T follicular helper cell (primary cell): ENCODE results near the gene NID1.
A peak's percentile ranks its signal among the peaks of the same experiment; 100 is the strongest.
"Not testable (repeated sequence)": the region's sequence is repeated elsewhere in the genome, so short reads cannot be mapped to it uniquely, and the experiment has no call there.

Source experiments
- DNase-seq: peaks from one replicate; pipeline ENCODE4 v3.0.0-alpha.2; 2020; ENCODE audit warnings: low read depth

Gene NID1

DNA sequence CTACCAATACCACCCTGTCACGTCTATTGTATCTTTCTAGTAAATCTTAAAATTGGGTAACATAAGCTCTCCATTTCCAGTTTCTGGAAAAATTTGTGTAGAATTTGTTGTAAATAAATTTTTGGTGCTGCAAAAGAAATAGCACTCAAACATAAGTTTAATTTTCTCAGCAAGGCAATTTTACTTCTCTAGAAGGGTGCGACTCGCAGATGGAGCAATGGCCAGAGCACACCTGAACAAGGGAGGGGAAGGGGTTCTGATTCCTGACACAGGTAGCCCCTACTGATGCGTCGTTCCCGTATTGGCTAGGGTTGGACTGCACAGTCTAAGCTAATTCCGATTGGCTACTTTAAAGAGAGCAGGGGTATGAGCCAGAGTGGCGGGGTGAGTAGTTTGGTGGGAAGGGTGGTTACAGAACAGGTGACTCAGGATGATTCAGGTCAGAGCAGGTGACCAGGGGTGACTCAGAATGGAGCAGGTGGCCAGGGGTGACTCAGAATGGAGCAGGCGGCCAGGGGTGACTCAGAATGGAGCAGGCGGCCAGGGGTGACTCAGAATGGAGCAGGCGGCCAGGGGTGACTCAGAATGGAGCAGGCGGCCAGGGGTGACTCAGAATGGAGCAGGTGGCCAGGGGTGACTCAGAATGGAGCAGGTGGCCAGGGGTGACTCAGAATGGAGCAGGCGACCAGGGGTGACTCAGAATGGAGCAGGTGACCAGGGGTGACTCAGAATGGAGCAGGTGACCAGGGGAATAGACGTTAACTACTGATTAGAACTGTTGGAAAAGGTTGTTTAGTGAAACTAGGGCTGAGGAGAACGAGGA lies 32.0 kb upstream of the NID1 start:
- DNase-seq: peak; percentile 71

DNA sequence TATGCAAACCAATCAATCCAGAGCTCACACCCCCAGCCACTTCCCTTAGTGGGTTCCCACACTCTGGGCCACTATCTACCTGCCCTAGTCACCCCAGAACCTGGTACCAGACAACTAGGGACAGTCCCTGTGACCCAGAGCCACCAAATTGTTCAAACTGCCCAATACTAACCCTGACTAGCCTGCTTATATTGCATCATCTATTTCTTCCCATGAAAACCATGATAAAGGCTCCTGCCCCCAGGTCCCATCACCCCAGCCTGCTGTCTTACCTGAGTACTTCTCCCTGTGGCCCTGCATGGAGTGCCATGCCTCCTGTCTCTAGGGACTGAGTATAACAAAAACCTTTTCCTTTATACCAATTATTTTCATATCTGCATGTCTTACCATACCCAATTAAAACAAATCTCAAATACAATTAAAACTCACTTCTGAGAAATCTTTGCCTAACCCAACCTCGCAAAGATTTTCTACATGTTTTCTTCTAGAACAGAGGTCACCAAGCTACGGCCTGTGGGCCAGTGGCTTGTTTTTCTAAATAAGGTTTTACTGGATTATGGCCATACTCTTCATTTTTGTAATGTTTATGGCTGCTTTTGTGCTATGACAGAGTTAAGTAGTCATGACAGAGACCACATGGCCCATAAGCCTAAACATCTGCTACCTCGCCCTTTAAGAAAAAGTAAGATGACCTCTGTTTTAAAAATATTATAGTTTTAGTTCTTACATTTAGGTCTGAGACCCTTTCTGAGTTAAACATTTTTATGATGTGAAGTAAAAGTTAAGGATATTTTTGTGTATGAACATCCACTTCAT lies 31.0 kb upstream of the NID1 start:
- no peak for DNase-seq

DNA sequence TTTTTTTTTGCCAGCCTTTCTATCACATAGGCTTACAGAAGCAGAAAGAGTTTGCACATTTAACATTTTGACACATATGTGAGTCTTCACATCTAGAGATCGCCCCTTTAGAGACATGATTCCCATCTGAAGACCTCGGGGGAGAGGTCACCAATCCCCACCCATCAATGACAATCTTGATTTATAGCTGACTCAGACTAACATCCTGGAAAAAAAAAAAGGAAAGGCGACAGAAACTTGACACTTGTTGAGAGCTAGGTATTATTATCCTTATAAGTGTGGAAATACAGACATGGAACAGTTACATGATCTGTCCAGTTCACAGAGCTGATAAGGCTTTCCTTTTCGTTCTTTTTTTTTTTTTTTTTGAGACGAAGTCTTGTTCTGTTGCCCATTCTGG lies 28.0 kb upstream of the NID1 start:
- no peak for DNase-seq

DNA sequence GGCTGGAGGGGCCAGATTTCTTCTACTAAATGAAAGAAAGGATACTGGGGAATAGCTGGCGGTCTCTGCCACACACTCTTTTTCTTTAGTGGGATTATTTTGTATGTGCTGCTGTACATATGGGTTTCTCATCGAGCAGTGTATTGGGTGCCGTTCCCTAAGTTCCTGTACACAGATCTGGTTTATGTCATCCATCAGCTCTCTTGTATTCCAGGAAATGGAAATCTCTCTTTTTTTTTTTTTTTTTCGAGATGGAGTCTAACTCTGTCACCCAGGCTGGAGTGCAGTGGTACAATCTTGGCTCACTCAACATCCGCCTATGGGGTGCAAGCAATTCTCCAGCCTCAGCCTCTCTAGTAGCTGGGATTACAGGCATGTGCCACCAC lies 27.0 kb upstream of the NID1 start:
- no peak for DNase-seq

DNA sequence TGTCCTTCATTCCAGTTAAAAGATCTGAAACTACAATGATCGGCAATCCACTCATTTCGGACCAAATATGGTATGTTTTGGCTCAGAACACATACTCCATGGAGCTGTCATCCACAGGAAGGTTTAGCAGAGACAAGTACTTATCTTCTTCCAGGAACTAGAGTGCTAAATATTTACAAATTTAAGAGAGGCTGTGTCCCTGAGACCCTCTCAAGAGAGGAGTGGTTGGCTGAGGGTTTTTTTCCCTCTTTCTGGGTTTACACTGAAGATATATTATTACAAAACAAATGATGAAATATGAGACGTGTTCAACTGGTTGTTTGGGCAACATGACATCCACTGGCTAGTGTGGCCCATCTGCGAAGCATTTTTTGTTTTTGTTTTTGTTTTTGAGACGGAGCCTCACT lies 25.9 kb upstream of the NID1 start:
- DNase-seq: no peak

DNA sequence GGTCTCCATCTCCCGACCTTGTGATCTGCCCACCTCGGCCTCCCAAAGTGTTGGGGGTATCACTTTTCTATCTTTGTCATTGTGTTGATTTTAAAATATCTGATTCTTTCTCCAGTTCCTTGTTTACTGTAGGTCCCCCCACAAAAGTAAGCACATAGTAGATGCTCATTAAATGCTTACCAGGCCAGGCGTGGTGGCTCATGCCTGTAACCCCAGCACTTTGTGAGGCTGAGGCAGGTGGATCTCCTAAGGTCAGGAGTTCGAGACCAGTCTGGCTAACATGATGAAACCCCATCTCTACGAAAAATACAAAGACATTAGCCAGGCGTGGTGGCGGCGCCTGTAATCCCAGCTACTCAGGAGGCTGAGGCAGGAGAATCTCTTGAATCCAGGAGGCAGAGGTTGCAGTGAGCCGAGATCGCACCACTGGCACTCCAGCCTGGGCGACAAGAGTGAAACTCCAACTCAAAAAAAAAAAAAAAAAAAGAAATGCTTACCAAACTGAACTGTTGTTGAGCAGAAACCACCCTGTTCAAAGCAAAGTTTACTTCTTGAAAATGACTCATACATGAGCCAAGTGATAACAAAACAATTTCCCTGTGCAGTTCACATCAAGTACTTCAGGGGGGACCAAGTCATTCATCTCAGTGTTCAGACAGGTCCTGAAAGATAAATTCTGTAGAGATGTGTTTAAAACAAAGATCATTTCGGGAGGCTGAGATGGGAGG lies 24.3 kb upstream of the NID1 start:
- DNase-seq: no peak

DNA sequence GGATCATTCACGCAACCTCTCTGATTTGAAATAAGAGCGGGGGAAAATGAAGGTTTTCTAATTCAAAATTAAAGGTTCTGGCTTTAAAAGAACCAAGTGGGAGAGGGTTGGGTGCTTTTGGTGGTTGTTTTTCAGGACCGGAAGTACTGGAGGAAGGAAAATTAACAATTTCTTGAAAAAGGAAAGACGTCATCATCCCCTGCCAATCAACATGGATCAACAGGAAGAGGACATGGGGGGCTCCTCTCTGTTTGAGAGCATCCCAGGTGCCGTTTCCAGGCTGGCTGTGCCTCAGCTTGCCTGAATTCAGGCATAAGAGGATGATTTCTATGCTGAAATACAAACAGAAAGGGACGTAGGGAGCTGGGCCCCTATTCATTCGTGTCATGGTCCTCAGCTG lies 21.6 kb upstream of the NID1 start:
- DNase-seq: no peak

DNA sequence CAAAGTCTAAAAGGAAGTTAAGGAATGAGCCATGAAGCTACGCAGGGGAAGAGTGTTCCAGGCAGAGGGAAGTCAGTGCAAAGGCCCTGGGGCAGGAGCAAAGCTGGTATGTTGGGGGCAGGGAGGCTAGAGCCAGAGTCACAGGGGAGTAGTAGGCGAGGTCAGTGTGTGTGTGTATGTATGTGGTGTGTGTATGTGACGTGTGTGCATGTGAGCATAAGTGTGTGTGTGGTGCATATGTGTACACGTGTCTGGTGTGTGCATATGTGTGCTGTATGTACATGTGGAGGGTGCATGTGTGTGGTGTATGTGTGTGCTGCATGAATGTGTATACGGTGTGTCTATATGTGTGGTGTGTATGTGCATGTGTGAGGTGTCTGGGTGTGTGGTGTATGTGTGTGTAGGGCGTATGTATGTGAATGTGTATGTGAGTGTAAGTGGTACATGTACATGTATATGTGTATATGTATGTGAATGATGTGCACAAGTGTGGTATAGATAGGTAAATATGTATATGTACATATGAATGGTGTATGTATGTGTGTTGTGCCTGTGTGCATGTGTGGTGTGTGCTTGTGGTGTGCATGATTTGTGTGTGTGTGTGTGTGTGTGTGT lies 20.8 kb upstream of the NID1 start:
- DNase-seq: no peak

DNA sequence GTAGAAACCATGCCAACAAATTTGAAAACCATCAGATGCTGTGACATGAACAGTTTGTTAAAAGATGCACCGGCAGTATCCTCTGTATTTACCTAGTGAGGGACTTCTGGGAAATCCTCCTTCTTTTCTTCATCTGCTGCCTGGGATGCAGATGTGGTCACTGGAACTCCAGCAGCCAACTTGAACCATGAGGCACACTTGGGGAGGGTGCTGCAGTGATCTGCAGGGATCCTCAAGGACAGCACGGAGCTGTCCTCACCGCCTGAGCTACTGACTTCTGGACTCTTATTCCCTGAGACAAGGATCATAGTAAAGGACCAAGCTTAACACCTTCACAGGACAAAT lies 19.5 kb upstream of the NID1 start:
- DNase-seq: no peak

DNA sequence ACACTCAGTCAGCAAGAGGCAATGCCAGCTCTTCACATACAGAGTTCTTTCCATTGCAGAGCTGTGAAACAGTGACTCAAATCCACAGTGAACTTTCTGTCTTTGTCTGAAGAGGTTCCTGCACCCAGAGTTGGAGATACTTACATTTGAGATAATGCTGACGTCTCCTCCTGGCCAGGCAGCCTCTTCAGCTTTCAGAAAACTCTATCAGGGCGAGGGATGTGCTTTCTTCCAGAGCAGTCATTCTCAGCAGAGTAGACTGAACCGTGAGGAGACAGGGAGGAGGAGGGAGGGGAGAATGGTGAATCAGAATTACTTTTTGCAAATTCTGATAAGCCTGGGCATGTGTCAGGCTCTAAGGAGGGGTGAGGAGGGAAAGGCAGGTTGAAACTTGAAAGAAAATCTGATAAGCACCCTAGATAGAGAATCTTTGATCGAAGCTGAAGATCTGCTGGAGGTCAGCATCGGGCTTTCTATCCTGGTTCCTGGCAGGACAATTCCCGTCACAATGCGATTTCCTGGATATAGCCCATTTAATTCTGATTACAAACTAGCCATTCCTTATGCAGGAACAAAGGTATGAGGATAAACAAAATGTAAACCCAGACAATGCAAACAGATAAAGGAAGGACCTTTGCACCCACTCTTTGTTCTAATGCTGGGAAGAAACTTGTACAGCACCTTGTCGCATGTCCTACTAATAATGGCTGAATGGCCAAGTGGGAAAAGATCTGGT lies 18.9 kb upstream of the NID1 start:
- DNase-seq: no peak

DNA sequence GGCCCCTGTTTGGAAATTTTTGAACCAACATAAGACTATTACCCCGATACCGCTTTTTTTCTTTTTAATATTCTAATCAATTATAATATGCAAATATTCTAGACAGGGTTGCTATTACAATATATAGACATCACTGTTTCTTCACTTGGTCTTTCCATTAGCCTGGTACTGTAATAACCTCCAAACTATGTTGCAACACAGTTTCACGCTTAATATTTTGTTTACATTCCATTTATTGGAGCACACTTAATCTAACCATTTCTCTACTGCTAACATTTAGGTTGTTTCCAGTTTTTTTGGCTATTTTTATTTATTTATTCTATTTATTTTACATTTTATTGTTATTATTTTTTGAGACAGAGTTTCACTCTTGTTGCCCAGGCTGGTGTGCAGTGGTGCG lies 17.6 kb upstream of the NID1 start:
- no peak for DNase-seq

DNA sequence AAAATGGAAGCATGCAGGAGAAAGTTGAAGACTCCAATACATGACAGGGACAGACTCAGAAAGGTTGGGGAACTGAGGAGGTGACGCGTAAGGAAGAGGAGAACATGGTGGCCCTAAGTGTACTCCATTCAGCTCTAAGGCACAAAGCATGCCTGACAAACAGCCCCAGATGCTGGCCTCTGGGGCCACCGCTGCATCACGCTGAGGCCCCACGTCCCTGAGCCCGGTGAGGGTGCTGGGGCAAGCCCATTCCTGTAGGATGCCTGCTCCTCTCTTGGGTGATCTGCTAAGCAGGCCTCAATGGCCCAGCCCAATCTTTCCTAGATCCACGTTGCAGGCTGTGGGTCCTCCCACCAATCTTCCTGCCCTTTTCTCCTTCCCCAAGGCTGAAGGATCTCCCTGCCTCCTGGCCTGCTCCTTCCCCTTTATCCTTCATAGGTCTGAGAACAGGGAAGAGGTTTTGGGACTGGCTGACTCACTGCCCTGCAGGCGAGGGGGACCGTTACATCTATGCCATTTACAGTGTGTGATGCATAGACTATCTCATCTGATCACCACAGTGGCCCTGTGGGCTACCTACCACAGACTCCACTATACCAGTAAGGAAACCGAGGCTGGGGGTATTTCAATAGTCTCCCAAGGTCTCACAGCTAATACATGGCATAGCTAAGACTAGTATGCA lies 16.8 kb upstream of the NID1 start:
- no peak for DNase-seq

DNA sequence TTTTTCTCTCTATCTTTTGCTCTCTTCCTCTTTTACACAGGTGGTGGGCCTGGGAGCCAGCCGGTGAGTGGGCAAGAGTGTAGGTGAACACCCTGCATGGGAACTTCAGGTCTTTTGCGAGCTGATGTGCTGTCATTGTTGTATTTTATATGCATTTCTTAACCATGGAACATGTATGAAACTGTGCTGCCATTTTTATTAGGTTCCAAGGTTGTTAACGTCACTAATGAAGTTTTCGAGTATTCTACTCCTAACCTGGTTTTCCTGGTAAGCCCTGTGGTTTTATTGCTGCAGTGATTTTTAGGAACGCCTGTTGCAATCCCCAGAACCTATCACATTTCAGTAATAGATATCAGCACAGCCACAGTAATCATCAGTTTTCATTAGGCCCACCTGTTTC lies 14.8 kb upstream of the NID1 start:
- no peak for DNase-seq

DNA sequence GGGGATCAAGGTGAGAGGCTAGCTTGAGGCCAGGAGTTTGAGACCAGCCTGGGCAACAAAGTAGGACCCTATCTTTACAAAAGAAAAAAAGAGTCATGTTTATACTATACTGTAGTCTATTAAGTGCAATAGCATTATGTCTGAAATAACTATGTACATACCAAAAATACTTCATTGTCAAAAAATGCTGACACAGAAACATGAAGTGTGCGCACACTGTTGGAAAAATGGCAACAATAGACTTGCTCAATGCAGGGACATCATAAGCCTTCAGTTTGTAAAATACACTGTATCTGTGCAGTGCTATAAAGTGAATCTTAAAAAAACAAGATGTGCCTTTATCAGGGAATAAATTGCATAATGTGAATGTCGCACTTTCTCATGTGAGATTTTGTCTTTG lies 14.1 kb upstream of the NID1 start:
- no peak for DNase-seq

DNA sequence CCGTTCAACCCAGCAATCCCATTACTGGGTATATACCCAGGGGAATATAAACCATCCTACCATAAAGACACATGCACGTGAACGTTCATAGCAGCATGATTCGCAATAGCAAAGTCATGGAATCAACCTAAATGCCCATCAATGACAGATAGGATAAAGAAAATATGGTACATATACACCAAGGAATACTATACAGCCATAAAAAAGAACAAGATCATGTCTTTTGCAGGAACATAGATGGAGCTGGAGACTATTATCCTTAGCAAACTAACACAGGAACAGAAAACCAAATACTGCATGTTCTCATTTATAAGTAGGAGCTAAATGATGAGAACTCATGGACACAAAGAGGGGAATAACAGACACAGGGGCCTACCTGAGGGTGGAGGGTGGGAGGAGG lies 13.2 kb upstream of the NID1 start:
- DNase-seq: not testable (repeated sequence)

DNA sequence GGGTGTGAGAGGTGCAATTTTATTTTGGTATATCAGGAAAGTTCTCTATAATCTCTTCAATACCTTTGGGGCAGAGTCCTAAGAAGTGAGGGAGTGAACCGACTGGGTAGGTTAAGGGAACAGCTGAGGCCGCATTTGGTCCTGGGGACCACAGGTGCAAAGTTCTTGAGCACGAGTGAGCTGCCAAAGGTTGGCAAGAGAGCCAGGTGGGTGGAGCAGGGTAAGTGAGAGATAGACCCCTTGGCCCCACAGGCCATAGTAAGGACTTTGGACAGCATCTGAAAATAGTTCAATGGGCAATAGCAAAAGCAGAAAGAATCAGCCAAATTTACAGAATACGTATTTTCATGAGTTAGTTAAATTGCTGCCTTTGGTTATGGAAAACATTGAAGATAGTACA lies 11.0 kb upstream of the NID1 start:
- DNase-seq: no peak

DNA sequence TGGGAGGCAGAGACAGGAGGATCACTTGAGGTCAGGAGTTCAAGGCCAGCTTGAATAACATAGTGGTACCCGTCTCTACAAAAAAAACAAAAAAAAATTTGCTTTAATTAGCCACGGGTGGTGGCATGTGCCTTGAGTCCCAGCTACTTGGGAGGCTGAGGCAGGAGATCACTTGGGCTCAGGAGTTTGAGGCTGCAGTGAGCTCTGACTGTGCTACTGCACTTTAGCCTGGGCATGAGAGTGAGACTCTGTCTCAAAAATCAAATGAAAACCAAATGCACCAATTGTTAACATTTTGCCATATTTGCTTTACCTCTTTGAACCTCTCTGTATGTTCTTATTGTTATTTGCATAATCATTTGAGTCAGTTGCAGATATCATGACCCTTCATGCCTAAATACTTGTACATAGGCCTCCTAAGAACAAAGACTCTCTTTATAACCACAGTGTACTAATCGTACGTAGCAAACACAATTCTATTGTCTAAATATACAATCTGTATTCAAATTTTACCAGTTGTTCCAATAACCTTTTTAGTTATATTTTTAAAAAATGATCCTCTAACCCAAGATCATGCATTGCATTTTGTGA lies 8.5 kb upstream of the NID1 start:
- DNase-seq: no peak

DNA sequence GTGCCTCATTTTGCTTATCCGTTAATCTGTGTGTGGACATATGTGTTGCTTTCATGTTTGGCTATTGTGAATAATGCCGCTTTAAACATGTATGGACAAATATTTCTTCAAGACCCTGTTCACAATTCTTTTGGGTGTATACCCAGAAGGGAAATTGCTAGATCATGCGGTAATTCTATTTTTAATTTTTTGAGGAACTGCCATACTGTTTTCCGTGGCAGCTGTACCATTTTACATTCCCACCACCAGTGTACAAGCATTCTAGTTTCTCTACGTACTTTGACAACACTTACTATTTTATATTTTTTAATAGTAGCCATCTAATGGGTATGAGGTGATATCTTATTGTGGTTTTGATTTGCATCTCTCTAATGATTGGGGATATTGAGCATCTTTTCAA lies 7.1 kb upstream of the NID1 start:
- DNase-seq: no peak

DNA sequence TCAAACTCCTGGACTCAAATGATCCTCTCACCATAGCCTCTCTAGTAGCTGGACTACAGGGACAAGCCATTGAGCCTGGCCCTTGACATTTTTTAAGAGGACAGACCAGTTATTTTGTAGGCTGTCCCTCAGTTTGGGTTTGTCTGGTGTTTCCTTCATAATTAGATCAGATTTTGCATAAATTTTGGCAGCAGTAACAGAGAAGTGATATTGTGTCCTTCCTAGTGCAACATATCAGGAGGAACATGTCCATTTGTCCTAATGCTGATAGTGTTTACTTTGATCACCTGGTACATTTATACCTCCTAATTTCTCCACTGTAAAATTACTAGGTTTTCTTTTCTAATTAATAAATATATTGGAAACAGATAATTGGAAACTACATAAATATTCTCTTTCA lies 5.9 kb upstream of the NID1 start:
- no peak for DNase-seq

DNA sequence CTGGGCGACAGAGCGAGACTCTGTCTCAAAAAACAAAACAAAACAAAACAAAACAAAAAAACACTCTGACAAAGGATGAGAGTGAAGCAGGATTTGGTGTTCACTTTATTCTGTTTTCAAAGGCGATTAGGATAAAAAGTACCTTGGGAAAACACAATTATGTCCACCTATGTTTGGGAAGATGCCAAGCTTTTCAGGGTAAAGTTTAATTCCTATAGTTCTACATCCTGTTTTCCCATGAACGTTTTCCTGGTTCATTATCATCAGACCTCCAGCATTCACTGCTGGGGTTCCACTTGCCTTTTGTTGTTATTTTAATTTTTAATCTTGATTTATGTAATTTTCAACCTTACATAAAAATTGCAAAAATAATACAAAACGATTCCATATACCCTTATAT lies 4.9 kb upstream of the NID1 start:
- no peak for DNase-seq
